GM10266 (cell line): ENCODE results near the gene AAK1.

Source experiments
- DNase-seq: peaks from one replicate; pipeline ENCODE4 v3.0.0; 2012; ENCODE audit errors: extremely low spot score
- CTCF ChIP-seq: IDR thresholded peaks from 2 replicates; pipeline ENCODE4 v1.5.1; 2012; ENCODE audit warnings: mild to moderate bottlenecking, low read depth; ENCODE audit not compliant: control insufficient read depth, insufficient read depth; ENCODE audit errors: missing control alignments

AAK1 gene

GRCh38 chr2:69509011-69509749, 134.4 kb downstream of the AAK1 start:
- no peak for TF ChIP-seq CTCF
- no peak for DNase-seq

GRCh38 chr2:69505710-69506109, 137.8 kb downstream of the AAK1 start:
- no peak for DNase-seq

GRCh38 chr2:69501301-69501700, 142.2 kb downstream of the AAK1 start:
- no peak for DNase-seq
- TF ChIP-seq CTCF = no peak

More at GRCh38 chr2:69505710-69506109, 137.8 kb downstream of the AAK1 start:
- TF ChIP-seq CTCF = no peak

GRCh38 chr2:69499966-69500365, 143.6 kb downstream of the AAK1 start:
- no peak for DNase-seq
- TF ChIP-seq CTCF = no peak

GRCh38 chr2:69499242-69499641, 144.3 kb downstream of the AAK1 start:
- DNase-seq = peak; percentile 25
- TF ChIP-seq CTCF = no peak

- no peak for TF ChIP-seq CTCF
- no peak for DNase-seq
Observed at GRCh38 chr2:69495861-69496260, 147.7 kb downstream of the AAK1 start.

GRCh38 chr2:69495008-69495407, 148.5 kb downstream of the AAK1 start:
- no peak for TF ChIP-seq CTCF
- no peak for DNase-seq
